Astrocyte of the spinal cord (primary cell): ENCODE results near the gene JPH2.
A peak's percentile ranks its signal among the peaks of the same experiment; 100 is the strongest.

Source experiments
- DNase-seq: peaks from one replicate; pipeline ENCODE4 v3.0.0; 2011; ENCODE audit warnings: low read depth, low spot score
- H3K4me3 ChIP-seq: 2 replicates; pipeline ENCODE4 v1.5.1; 2011; ENCODE audit warnings: low read depth, mild to moderate bottlenecking, low read length, moderate library complexity
- CTCF ChIP-seq: IDR thresholded peaks from 2 replicates; pipeline ENCODE4 v1.5.1; 2012; ENCODE audit warnings: low read depth, mild to moderate bottlenecking, low read length, inconsistent platforms
- in situ Hi-C: cut with HindIII; loops from 2 replicates; pipeline ENCODE4 v1.10.0; 2017; ENCODE audit warnings: low sequenced_read_pairs

JPH2 gene

GRCh38 chr20:44221368-44221954 lies 34.5 kb upstream of the JPH2 start:
- TF ChIP-seq CTCF = no peak
- DNase-seq = no peak
- in situ Hi-C loops = no loop called here
- H3K4me3 ChIP-seq = no peak overlapping the region

- TF ChIP-seq CTCF = no peak
- no peak for DNase-seq
- H3K4me3 ChIP-seq = no peak overlapping the region
- in situ Hi-C loops = no loop called here
These were observed 32.8 kb upstream of the JPH2 start for GRCh38 chr20:44219791-44220190.

- in situ Hi-C loops = no loop called here
- H3K4me3 ChIP-seq = no peak overlapping the region
- DNase-seq = no peak
- TF ChIP-seq CTCF = no peak
These were observed 32.3 kb upstream of the JPH2 start for GRCh38 chr20:44219170-44219730.

GRCh38 chr20:44218446-44218845 lies 31.5 kb upstream of the JPH2 start:
- no peak for DNase-seq
- TF ChIP-seq CTCF = no peak
- in situ Hi-C loops = no loop called here
- no peak overlapping the region for H3K4me3 ChIP-seq

GRCh38 chr20:44217342-44218092 lies 30.5 kb upstream of the JPH2 start:
- peak; percentile 96 for TF ChIP-seq CTCF
- peak; percentile 64 for DNase-seq
- in situ Hi-C loops = no loop called here
- no peak overlapping the region for H3K4me3 ChIP-seq

- in situ Hi-C loops = no loop called here
- DNase-seq = peak; percentile 66
- TF ChIP-seq CTCF = peak; percentile 92
- H3K4me3 ChIP-seq = no peak overlapping the region
These were observed 28.1 kb upstream of the JPH2 start for GRCh38 chr20:44215125-44215524.
